SW480 (cell line): Measurements from ENCODE around the gene SLCO2B1.

Experiments used
- DNase-seq: peaks from one replicate; pipeline ENCODE4 v3.0.0-alpha.2; 2016; ENCODE audit warnings: low spot score

SLCO2B1 gene

DNA sequence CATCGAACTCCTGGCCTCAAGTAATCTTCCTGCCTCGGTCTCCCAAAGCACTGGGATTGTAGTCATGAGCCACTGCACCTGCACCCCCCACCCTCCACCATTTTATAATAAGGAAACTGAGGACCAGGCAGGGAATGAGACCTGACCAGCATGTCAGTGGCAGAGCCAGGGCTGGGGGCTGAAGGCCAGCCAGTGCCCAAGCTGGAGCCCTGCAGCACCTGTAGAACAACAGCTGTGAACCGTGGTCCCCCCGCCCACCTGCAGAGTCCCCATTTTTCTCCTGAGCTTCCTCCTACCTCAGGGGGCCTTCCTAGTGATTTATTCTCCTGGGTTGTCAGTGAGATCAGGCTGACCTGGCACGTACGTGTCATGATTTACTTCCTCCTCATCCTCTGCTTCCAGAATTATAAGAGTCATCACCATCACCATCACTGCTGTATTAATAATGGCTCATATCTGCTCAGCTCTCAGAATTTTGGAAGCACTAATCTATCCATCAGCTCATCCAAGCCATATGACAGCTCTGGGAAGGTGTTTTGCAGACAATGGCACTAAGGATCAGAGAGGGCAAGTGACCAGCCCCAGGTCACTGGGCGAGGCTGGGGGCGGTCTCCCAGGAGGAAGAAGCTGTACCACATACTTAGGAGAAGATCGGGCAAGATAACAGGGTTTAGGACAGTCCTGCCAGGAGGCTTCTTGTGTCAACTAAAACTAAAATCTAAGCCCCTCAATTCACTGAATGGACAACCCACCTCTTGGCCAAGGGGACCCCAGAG lies 5.5 kb upstream of the SLCO2B1 start:
- no peak for DNase-seq

DNA sequence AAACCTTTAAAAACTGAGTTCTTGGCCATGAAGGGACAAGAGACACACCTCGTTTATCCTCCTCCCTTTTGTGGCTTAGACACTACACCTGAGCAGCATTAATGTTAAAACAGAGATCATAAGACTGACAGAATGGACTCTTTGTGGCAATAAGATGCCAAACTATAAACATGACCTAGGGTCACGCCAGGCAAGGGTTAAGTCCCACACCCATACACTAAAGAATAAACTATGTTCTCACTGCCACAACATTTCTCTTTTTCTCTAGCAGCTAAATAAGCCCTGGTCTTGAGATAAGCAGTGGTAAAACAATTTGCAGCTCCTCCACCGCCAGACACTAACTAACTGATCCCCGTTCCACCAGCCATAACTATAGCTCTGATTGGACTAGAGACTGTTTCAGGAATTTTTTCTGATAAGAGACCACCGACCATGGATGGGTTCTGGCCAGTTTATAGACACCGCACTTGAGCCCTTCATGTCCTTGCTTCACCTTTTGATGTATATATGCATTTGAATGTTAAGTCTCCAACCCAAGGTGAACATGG lies 4.9 kb upstream of the SLCO2B1 start:
- no peak for DNase-seq

DNA sequence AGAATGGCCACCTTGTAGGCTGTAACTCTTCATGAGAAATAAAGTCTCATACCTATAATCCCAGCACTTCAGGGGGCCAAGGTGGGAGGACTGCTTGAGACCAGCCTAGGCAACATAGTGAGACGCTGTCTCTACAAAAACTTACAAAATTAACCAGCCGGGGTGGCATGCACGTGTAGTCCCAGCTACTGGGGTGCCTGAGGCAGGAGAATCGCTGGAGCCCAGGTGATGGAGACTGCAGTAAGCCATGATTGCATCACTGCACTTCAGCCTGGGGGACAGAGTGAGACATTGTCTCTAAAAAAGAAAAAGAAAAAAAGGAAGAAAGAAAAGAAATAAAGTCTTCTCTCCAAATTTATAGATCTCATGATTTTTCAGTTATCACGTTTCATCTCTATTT lies 4.2 kb upstream of the SLCO2B1 start:
- no peak for DNase-seq

DNA sequence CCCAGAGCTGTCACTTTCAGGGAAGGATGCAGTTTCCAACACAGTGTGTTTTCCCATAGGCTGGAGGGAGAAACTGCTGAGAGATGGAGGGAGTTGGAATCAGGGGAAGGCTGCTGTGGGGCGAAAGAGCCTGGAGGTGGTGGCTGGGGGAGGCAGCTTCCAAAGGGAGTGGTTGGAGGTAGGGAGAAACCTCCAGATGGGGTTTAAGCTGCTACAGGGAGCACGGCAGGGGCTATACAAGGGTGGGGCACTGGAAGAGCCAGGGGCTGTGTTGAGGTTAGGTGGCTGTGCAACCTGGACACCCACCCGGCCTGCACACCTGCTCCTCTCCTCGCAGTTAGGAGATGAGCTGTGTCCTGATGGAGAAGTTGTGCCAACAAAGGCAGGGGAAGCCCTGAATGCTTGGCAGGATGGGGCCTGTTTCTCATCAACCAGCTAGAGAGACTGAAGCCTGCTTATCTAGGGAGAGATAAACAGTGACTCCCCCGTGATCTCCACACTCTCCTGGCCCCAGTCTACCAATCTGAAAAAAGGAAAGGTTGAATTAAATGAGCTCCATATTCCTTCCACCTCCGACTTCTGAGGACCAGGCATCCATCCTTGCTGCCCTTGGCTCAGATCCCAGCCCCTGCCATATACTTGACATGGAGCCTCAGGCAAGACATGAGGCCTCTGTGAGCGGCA lies 3.6 kb upstream of the SLCO2B1 start:
- DNase-seq: no peak

DNA sequence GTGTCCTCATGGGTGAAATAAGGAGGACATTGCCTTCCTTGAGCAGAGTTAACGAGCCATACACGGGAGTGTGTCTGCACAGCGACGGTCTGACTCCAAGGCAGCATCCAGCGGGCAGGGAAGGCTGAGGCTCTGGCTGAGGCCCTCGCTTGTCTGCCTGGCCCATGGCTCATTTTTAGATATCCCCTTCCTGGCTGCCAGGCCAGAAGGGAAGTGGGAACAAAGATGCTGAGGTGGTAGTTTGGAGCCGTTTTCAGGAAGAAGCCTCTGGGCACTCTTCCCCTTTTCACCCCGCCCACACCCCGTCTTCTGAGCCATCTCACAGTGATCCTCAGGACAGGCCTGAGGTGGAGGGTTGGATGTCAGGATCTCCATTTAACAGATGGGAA lies 3.0 kb upstream of the SLCO2B1 start:
- DNase-seq: no peak

DNA sequence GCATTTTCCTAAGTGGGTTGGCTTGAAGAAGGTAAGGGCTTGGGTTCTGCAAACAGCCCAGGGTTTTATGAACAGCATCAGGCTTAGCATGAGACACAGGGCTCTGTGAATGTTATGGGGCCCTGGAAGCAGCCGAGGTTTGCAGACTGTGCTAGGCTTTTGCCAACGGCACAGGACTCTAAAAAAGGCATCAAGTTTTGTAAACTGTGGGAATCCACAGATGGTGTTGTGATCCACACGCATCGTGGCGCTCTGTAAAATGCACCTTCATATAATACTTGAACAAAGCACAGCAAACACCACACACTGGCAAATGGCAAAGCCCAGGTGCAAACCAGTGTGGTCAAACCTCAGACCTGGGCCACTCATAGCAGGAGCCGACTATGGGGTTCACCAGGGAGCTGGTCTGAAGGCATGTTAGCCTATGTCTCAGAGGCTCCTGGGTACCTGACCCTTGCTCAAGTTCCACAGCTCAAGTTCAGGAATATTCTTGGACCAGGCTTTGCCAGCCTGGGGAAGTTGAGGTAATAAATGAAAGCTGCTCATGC lies 2.4 kb upstream of the SLCO2B1 start:
- DNase-seq: no peak

DNA sequence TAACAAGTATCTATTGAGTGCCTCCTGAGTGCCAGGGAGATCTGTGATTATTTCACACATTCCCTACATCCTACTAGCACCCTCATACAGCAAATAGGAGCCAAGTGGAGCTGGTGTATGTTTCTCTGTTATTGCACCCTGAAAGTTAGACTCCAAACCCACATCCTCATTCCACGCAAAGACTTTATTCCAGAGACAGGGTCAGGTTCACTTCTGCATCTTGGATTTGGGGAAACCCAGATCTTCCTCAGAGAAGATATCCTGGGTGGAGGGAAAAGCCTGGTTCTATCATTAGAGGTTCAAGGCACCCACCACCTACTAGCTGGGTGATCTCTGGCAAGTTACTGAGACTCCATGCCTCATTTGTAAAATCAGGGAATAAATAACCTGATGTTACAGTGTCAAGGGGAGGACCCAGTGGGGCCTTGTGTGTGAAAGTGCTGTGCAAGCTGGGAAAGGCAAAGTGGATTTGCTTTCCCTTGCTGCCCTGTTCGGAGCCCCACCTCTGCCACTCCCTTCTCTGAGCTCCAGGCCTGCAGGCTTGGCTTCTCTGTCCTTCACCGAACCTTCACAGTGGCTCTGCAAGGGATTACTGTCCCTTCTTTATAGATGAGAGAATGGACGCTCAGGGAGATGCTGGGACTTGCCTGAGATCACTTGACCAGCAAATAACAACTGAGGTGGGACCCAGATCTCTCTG lies 991 bp upstream of the SLCO2B1 start:
- no peak for DNase-seq

DNA sequence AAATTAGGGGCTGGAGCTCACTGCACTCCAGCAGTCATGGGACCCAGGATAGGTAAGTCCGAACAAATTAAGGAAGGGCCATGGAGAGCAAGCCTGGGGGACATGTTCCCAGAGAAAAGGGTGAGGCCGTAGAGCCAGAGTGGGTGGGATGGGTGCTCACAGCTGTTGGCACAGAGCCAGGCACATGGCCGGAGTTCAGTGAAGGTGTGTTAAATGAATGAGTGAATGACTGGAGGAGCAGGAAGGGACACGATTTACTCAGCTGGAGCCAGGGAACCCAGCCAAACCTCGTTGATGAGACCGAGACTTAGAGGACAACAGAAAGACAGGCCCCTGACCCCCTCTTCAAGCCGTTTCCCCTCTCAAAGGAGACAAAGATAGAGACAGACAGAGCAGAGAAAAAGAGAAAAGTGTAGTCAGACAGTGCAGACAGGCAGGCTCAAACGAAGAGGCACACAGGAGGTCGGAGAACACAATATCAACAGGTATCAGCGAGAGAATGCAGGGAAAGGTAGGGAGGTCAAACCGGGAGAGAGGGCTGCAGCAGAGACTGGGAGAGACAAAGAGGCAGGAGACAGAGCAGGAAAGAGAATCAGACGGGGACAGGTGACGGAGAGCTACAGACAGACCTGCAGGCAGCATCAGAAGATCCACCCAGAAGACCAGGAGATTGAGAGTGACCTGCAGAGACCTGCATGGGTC lies 590 bp downstream of the SLCO2B1 start:
- no peak for DNase-seq

DNA sequence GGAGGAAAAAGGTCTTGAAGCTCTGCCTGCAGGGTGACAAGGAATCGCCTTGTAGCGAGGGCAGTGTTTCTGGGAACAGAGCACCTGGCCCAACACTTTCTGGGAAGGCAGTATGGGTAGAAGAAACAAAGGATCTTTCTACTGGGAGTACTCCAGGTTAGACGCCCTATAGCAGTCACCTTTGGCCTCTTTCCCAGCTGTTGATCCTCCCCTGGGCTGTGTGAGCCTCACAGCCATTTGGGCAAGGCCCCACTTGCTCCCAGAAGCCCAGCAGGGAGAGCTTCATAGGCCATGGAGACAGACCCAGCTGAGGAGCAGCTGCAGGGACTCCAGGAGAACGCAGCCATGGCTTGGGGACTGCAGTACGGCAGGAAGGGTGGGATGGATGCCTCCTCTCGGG lies 1.2 kb downstream of the SLCO2B1 start:
- DNase-seq: no peak

DNA sequence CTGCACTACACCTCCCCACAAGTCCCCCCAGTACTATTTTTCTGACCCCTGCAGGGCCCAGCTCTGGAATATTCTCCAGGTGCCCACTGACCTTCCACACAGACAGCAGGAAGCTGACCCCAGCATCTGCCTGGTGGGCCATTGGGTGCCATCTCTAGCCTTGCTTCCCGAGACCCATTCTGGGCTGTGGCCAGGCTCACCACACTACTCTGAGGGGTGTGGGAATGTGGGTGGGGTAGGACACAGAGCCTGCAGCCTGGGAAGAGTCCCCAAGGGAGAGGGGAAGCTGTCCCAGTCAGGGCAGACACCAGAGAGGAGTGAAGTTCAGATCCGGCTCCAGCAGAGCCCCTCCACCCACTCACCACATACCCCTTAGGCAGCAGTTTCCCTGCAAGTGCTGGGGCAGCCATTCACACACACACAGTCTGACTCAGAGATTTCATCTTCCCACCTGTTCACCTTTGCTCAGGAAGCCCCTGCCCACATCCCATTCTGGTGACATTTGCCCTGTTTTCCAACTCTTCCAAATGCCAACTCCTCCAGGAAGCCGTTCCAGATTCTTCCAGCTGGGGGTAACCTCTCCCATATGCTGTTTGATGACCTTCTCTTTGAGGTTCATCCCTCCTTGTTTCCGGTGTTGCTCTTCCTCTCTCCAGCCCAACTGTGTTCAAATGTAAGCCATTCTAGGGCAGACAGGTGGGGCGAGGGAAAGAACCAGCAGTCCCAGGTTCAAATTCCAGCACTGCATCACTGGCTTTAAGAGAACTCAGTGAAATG lies 1.9 kb downstream of the SLCO2B1 start:
- no peak for DNase-seq

DNA sequence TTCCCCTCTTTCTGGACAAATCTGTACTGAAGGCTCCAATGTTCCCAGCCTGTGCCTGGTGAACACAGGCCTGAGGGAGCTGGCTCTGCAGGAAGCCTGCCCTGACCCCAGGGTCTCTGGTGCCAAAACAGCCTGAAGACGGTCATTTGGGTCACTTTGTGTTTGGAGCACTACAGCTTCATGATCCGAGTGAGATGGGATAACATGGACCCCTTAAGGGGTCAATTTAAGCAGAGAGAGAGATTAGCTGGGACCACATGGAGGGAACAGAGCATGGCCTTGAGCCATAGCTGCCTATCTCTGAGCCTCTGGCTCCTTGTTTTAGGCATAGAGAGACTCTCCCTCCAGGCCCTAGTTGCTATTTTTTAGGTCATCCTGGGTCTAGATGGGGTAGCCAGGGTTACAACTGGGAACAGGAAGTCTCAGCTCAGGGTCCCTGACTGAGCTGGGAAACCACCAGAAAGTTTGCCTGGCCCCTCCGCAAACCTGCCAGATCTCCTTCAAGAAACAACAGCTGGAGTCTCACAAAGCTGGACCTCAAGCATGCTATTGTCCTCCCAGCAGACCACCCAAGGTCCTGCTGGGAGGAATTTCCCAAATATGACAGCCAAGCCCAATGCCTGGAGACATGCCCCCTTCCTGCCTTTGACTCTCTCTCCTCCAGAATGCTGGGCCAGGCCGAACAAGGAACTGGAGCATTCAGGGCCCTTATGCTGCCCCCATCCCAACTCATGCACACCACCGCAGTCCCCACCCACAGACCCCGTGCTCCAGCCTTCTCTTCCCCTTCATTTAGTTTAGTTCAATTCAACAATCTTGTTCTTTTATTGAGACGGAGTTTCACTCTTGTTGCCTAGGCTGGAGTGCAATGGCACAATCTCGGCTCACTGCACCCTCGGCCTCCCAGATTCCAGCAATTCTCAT lies 4.0 kb downstream of the SLCO2B1 start:
- DNase-seq: no peak

DNA sequence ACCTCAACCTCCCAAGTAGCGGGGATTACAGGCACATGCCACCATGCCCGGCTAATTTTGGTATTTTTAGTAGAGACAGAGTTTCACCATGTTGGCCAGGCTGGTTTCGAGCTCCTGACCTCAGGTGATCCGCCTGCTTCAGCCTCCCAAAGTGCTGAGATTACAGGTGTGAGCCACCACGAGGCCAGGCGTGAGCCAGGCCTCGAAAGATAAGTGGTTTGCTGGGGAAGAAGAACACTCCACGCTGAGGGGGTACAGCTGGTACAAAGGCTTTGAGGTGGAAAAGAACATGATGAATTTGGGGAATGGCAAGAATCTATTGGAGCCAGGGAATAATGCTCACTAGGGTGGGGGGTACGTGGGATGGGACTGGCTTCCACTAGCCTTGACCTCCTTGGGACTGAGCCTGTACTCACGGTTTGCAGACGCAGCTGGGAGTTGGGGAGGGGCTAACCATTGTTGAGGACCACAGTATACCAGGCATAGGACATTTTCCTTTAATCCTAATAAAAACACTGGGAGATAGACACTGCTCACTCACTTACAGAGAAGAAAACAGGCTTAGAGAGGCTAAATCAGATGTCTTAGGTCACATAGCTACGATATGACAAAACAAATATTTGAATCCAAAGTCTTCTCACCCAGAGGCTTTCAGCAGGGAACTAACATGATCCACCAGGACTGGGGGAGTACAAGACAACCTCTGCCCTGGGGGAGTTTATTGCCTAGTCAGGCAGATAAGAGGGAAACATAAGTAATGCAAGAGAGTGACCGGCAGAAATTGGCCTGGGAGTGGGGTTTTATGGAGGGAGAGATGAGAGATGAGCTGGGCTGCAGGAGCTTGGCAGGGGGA lies 4.9 kb downstream of the SLCO2B1 start:
- DNase-seq: no peak

DNA sequence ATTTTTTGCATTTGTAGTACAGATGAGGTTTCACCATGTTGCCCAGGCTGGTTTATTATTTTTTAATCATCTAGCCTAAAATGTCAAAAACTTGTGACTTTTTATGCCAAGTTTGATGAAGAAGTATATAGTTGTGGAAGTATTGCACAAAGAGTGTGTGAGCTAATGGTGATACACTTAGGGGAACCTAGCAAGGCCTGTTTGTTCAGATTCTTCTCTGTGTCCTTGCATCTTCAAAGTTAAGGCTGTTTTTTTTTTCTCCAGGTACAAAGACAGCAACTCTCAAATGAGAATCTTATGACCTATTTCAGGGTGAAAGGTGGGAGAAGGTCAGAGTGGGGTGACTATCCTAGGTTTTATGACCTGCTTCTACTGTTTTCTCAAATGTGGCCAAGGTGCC lies 7.3 kb downstream of the SLCO2B1 start:
- no peak for DNase-seq

DNA sequence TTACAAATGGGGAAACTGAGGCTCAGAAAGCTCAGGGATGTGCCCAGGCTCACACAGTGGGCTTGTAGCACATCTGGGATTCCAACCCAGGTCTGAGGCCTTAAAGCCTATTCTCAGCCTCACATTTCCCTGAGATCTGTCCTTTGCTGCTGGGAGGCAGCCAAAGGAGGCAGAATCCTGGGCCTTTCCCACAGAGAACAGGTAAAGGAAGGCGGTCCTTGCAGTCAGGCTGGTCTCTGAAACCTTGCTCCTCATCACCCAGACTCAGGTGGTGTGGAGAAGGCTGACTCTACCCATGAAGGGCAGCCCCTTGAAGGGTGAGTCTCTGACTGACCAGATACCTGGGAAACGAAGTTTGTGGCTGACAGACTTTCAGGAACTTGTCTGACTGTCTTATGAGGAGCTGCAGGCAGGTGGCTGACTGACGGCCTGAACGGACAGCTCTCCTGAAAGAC lies 7.8 kb downstream of the SLCO2B1 start:
- DNase-seq: no peak

DNA sequence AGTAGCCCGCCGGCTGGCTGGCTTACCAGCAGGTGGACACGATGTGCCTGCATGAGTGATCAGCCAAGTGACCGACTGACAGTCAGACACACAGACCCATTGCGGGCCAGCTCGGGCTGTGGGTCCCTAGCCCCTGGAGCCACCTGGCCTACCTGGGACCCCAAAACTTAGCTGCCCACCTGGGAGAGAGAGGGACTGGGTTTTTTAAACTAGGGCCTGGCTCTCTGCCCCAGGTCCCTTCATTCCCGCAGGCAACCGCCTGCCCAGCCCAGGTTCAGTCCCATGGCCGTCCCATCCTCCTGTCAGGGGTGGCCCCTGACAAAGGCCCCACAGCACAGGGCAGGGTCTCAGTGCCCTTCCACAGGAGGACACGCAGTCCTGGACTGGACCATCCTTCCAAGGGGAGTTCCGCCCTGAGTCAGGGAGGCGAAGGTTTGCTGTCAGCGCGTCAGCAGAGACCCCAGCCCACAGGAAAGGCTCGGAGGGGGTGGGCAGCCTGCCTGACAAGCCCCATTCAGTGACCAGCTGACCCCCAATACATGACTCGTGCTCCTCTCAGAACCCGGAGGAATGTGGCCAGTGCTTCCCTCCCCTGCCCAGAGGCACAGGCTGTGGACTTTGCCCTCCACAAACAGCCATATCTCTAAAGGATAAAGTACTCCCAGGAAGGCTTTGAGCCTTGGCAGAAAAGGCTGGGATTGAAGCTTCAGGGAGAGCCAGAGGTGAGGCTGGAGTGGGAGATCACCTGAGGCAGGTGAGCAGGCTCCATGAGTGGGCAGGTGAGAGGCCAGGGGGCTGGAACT lies 8.4 kb downstream of the SLCO2B1 start:
- DNase-seq: no peak

DNA sequence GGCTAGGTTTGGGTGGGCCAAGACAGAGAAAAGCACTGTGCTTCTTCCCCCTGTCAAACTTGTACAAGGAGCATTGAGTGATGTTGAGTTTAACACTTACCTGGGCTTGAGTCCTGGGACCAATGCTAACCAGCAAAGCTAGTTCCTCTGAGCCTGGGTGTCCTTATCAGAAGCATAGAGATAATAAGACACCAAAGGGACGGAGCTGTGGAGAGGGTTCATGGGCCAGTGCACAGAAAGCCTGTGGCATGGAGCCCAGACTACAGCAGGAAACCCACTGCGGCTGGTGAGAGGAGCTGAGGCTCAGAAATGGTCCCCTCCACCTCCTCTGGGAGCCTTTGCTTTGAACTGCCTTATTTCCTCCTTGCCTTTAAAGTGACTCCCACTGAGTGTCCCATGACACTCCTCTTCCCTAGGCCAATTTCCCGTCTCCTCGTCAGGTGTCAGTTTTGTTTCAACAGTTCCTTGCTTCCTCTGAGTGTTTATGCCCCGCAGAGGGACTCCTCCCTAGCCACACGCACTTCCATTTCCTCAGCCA lies 9.4 kb downstream of the SLCO2B1 start:
- no peak for DNase-seq

DNA sequence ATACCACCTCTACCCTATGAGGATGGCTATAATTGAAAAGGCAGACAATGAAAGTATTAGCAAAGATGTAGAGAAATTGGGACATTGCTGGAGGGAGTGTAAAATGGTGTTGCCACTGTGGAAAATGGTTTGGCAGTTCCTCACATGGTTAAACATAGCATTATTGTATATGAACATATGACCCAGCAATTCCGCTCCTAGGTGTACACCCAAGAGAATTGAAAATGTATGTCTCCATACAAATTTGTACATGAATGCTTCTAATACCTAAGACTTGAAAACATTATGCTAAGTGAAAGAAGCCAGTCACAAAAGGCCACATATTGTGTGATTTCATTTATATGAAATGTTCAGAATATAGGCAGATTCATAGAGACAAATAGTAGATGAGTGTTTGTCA lies 10.0 kb downstream of the SLCO2B1 start:
- DNase-seq: no peak

DNA sequence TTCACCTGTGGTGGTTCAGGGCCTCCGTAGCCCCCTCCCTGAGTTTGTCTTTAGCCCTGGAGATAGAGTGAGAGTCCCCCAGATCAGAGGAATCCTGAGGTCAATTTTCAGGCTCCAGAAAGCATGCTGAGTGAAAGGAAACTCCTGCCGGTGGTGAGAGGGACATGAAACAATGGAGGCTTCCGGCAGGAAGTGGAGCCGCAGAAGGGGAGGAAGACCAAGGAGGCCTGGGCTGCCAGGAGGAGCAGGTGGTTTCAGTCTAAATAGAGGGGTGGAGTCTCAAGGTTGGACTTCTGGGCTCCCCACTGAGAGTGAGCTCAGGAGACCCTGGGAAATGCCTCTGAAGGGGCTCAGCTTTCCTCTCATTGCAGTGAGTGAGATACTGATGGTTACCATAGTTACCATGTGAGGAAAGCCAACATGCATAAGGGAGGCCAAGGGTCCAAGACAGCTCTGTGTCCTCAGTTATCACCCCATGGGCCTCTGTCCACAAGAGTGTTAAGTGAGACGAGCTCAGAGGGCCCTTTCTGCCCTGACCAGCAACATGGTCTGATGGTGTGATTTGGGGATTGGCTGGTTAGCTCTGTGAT lies 10.7 kb downstream of the SLCO2B1 start:
- no peak for DNase-seq
